Vagina (tissue), 2 donors: ENCODE measurements around the gene IL1RL1.

ENCODE experiments used
- POLR2A ChIP-seq, 2 donors: fragments of 450-650 bp; IDR thresholded peaks; one replicate each; pipeline ENCODE4 v1.6.1; 2017; ENCODE audit warnings: antibody characterized with exemption in 2 of 2, mild to moderate bottlenecking in 2 of 2, moderate library complexity in 2 of 2
- POLR2AphosphoS5 ChIP-seq, 2 donors: sonication (generic); formaldehyde crosslinking; IDR thresholded peaks; one replicate each; pipeline ENCODE4 v1.9.0; 2017; ENCODE audit warnings: antibody characterized with exemption in 2 of 2, mild to moderate bottlenecking in 2 of 2, low read depth in 1 of 2; ENCODE audit not compliant: insufficient read depth in 1 of 2
- TF ChIP-seq, protein P1 (sequence below), 3 experiments: fragments of 450-650 bp in 2 of 3; fragments of 200-600 bp in 1 of 3; sonication (generic) in 1 of 3; IDR thresholded peaks; one replicate each; pipeline ENCODE4 v1.5.1; 2017 to 2019; ENCODE audit warnings: antibody characterized with exemption in 3 of 3, mild to moderate bottlenecking in 2 of 3, moderate library complexity in 2 of 3

DNA sequence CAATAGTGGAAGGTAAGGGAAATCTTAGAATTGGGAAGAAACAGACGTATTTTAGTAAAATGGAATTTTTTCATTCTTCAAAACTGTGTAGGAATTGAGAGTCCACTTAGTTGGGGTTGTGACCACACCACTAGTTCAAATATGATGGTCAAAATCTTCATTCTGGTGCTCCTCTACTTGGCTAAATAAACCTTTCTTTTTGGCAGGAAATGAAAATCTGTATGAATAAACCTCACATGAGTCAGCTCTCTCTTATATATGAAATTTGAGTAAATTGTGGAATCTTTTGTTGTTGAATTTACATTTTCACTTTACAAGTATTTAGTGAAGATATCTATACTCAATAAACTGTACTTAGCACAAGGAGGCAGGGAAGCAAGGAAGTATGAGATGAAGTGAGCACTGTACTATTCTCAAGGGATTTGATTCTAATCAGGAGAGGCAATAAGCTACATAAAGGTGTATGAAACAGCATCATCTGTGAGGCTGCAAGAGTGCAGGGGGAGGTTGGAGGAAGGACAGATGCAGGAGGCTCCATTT lies 64.8 kb downstream of the IL1RL1 start:
- TF ChIP-seq POLR2AphosphoS5 (IDR thresholded peaks at IDR 0.05; ENCODE audit: insufficient read depth in 1 of 2, low read depth in 1 of 2) (no peak), POLR2A (IDR thresholded peaks at IDR 0.05) (no peak)
- TF ChIP-seq, protein P1, sequence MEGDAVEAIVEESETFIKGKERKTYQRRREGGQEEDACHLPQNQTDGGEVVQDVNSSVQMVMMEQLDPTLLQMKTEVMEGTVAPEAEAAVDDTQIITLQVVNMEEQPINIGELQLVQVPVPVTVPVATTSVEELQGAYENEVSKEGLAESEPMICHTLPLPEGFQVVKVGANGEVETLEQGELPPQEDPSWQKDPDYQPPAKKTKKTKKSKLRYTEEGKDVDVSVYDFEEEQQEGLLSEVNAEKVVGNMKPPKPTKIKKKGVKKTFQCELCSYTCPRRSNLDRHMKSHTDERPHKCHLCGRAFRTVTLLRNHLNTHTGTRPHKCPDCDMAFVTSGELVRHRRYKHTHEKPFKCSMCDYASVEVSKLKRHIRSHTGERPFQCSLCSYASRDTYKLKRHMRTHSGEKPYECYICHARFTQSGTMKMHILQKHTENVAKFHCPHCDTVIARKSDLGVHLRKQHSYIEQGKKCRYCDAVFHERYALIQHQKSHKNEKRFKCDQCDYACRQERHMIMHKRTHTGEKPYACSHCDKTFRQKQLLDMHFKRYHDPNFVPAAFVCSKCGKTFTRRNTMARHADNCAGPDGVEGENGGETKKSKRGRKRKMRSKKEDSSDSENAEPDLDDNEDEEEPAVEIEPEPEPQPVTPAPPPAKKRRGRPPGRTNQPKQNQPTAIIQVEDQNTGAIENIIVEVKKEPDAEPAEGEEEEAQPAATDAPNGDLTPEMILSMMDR (IDR thresholded peaks at IDR 0.05), result no peak
